HG03280 (cell line): ENCODE measurements around the gene LRRC47.

Experiments used
- ATAC-seq: cut with Tn5 transposase; IDR thresholded peaks from one replicate; pipeline ENCODE4 v1.9.1; 2021; ENCODE audit warnings: mild to moderate bottlenecking, moderate library complexity; ENCODE audit not compliant: unreplicated experiment

The LRRC47 gene

DNA sequence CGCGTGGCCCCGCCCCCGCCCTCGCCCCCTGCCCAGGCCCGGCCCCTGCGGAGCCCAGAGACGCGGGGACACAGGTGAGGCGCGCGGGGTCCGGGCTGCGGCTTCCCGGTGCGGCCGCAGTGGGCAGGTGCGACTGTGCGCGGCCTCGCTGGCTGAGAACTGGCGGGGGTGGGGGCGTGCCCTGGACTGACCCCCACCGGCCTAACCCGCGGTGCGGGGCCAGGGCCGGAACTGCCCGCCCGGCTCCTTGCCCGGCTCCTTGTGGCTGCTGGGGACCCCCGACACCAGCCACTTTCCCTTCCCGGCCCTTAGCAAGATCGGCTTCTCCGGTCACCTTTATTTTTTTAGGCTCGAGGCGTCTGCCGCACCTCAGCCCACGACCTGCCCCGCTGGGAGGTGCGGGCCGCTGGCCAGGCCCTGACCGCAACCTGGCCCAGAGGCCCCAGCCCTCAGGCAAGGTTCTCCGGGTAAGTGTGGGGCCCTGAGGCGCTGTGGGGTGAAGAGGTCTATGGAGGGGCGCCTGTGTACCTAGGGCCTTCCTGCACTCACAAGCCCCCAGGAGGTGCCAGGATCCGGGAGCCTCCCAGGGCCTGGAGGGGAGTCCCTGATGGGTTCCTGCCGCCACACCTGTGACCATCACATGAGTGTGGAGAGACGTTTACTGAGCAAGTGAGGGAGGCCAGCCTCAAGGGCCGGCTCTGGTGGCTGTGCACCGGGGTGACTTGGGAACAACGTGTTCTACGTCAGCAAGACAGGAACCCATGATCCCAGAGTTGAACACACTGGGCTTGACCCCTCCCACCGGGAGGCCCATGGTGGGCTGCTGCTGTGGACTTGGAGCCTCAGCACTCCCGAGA lies 23.4 kb downstream of the LRRC47 start, which contains the start of gene SMIM1:
Gene SMIM1 (plus strand): TSS at position 35 of the 857 bp plus-strand sequence. CDS start 2,625 bp downstream, outside the sequence.
- ATAC-seq: no peak

DNA sequence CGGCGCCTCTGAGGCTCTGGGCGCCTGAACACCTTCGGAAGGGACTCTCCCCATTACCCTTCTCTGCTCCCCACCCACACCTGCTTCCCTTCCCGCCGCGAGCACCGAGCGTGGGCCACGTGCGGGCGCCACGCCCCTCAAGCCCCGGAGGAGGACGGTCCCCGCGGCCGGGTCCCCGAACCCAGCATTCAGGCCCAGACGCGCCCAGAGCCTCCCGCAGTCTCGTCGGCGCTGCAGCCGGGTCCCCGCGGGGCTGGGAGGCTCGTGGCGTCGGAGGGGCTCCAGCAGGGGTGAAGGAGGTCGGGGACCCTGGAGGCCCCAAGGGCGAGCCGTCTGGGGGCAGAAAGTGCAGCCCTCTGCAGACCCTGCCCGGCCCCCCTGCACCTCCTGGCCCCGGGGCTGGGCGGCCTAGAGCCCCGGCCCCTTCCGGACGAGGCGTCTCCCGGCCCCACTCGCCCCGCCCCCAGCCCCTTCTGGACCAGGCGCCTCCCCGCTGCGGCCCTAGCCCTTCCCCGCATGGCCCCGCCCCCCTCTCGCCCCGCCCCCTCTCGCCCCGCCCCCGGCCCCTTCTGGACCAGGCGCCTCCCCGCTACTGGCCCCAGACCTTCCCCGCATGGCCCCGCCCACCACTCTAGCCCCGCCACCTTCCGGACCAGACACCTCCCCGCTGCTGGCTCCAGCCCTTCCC lies 24.1 kb downstream of the LRRC47 start:
- ATAC-seq: peak; percentile 71

DNA sequence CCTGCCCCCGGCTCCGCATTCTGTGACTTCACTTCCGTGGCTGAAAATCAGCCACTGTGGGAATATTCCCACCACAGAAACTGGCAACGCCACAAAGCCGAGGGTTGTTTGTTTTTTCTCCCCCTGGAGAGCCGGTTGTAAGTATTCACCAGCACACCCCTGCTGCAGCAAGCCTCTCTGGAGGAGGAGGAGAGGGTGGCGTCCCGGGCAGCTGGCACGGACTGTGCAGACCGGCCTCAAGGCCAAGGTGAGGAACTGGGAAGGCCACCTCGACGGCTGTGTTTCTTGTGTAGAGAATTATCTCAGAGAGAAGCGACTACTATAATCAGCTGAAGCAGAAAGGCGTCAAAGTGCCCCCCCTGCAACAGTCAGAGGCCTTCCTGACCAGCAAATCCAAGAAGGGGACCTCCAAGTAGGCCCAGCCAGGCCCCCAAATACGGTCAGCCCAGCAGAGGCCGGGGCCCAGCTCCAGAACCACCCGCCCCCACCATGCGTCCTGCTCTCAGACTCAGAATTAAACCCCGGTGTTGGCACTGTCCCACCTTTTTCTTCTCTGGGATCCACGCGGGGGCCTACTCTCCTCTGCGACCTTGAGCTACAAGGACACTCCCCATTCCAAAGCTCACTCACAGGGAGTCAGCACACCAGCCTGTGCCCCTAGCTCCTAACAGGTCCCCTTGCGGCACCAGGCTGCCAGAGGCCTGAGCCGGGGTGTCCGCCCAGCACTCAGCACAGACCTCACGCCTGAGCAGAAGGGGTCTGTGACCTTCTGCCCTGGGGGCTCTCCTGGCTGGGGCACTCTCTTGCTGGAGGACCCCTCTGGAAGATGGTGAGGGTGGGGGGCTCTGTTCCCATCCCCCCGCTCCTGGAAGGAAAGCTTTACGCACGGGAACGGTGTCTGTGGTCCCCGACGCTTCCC lies 24.9 kb downstream of the LRRC47 start:
- ATAC-seq: no peak

DNA sequence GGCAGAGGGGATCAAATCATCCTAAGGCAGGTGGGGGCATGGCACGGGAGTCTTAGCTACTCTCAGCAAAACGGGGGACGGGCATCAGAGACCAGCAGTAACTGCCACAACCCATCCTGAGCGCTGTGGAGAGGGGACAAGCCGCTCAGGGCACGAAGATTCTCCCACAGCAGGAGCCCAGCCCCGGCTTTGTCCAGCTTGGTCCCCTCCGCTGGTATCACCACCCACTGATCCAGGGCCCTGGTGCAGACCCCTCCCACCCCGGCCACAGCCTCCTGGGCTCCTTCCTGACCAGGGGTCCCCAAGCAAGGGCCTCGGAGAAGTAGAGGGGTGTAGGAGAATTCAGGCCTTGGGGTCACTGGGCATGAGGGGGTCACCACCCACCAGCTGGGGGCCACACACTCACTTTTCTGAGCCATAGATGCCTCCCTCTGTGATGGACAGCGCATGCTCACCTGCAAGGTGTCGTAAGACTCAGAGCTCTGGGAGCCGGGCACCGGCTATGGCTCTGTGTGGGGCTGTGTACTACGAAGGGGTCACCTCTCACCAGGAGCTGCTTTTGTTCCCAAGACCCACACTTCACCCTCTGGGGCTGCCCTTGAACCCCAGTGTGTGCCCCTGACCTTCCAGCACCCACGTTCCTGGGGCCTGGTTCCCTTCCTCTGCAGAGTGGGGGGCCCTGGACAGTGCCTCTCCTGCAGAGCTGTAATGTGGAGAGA lies 26.1 kb downstream of the LRRC47 start:
- ATAC-seq: no peak

DNA sequence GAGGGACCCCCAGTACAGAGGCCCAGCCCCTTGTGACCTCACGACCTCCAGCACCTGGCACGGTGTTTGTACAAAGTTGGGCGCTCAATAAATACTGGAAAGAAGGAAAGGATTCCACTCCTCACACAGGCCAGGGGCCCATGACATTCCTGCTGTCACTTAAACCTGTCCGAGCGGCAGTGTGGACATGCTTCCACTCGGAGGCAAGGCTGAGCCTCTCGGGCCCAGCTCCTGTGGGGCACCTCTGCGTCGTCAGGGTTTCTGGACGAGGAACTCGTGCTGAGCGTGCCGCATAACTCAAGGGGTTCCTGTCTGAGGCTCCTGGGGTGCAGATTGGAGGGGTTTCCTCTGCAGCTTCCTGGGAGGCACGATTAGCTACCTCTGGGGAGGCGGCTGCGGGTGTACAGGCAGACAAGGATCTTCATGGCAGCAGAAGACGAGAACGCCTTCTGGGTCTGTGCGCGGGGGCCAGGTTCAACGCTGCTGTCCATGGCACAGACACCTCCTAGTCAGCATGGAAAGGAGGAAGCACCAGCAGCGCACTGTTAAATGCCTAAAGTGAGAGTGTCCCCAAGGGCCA lies 27.4 kb downstream of the LRRC47 start:
- no peak for ATAC-seq

DNA sequence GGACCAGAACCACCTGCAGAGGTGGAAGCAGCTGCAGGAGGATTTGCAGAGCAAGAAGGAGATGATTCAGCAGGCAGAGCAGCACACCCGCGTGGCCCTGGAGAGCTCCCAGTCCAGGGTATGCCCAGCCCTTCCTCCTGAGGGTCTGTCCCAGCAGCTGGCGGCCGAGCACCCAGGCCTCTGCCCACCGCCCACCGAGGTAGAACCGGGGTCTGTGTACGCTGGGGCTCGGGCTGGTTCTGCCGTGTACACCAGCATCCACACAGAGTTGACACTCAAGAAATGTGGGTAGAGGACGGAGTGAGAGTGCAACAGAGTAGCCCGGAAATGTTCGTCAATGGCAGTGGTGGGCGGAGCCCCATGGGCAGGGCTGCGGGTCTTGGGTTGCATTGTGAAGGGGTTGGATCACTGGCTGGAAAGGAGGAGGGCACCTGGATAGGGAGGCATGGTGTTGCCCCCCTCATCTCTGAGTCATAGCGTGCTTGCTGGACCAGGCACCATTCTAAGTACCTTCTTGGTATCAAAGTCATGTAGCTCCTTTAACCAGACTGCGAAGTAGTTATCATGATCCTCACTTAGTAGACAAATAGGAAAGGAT lies 28.9 kb downstream of the LRRC47 start:
- no peak for ATAC-seq

DNA sequence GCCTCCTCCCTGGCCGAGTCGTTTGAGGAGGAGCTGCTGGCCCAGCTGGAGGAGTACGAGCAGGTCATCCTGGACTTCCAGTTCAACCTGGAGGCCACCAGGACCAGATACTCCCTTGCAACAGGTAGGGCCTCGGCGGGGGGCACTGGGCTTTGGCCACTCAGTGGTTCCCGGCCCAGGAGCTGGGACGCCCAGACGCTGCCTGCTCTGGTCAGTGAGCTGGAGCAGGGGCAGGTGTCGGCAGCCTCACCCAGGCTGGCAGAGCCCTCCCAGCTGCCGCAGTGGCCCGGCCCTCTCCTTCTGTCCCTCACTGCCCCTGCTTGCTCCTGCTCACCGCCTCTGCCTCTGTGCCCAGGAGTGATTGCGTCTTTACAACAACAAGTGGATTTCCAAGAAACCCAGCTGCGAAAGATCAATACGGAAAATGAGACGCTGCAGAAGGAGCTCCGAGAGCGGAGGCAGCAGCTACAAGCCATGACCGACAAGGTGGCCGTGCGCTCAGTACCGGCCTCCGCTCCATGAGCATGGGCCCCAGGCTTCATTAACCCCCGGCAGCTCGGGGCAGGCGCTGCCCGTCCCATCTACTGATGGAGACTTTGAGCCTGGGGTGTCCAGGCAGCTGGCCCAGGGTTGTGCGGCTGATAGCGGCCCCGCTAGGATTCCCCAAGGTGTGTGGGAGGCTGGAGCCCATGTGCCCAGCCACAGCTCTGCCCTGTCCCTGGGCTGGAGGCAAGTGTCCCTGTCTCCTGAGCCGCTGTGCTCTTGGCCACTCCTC lies 32.8 kb downstream of the LRRC47 start:
- no peak for ATAC-seq

DNA sequence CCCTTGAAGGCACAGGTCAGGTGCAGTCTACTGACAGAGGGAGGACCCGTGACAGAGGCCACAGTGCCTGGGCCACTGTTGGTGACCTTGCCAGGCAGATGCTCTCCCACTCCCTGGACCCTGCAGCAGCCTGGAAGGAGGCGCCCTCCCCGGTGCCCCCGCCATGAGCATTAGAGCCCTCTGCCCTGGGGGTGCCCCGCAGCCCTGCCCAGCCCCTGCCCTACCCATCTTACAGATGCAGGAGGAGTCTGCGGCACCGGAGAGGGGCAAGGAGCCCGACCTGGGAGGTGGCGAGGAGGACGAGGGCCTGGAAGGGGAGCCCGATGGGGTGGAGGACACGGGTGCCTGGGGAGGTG lies 33.4 kb downstream of the LRRC47 start:
- ATAC-seq: no peak

DNA sequence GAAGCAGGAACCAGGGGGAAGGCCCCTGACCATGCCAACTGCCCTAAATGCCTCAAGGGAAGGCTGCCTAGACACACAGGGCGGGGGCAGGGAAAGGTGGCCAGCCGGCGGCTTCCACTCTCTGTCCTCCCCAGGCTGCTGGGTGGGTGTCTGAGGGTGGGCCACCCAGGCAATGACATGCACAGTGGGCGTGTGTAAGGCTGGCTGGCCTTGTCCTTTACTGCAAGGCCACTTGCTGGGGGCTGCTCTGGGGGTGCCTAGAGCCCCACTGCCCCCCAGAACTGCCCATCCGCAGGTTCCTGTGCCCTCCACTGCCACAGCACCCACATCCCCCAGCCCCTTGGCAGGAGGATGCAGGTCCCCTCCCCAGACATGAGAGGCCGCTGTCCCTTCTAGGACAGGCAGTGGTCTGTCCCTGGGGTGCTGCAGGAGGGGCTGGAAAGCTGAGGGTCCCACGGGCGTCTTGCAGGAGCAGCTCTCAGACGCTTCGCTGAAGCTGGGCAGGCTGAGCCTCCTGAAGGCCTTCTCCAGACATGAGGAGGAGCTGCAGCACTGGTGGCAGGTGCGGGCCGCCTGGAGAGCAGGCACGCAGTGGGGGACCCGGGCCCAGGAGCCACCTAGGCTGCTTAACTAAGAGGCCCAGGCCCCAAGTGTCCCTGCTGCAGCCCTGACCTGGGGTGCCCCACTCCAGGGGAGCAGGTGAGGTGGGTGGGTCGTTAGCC lies 34.0 kb downstream of the LRRC47 start:
- no peak for ATAC-seq

DNA sequence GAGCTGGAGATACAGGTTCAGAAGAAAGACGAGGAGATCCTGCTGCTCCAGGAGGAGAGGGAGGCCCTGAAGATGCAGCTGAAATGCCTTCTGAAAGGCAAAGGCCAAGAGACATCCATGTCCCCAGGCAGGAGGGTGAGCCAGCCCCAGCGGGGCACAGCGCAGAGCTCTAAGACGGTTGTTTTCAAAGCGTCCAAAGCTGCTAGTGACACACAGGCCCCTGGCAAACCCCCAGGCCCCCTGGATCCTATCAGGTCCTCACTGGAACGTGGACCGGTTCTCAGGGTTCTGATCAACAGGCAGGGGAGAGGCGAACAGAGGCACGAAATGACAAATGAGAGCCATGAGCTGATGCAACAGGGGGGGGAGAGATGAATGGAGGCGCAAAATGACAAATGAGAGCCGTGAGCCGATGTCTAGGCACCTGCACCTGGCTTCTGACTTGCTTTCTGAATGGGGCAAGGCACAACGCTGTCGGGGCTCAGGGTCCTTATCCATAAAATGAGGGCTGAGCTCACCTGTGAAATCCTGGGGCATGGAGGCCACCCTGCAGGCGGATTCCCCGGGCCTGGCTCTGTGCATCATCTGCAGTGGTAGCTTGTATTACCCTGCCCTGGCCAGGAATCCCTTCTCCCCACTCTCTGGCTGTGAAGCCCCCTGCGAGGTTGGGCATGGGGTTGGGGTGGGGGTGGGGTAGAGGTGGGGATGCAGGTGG lies 34.8 kb downstream of the LRRC47 start:
- ATAC-seq: no peak

DNA sequence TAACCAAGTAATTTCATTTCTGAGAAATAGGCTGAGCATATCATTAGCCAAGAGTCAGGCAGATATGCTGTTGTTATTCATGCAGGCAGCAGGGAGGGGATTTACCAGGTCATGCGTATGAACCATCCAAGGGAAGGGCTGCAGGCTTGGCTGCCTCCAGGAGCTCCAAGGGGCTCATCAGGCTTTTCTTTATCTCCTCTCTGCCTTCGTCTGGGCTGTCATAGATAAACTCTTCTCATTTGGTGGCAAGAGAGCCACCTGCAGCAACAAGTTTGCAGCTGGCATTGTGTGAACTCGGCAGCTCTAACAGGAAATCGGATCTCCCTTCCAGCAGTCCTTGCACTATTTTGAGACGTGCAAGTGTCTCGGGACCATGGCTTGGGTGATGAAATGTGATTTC lies 36.5 kb downstream of the LRRC47 start:
- ATAC-seq: no peak

DNA sequence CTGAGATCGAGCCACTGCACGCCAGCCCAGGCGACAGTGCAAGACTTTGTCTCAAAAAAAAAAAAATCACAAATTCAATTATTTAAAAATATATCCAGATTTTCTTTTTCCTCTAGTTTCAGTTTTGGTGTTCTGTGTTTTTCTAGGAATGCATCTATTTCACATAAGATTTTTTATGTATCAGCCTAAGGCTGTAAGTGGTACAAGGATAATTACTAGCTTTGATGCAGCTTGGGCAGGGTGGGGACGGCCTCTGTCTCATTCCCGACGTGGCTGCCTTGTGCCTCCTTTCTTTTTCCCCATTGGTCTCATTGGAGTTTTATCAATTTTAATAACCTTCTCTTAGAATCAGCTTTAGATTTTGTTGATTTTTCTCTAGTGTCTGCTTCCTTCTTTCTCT lies 37.1 kb downstream of the LRRC47 start:
- ATAC-seq: no peak

DNA sequence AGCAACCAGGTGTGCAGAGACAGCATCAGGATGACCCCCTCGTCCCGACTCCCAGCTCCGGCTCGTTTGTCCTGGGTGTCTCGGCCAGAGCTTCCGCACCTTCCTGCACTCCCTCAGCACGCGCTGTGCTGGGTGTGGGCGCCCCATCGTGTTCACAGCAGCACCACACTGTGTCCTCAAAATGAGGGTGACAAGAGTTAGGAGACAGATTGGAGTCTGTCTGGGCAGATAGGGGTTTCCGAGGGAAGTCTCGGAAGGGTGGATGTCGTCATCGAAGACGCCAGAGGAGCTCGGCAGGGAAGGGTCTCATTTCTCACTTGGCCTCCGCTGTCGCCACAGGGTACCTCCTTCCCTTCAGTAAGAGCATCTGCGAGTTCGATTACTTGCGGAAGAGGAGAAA lies 39.9 kb downstream of the LRRC47 start:
- ATAC-seq: no peak

DNA sequence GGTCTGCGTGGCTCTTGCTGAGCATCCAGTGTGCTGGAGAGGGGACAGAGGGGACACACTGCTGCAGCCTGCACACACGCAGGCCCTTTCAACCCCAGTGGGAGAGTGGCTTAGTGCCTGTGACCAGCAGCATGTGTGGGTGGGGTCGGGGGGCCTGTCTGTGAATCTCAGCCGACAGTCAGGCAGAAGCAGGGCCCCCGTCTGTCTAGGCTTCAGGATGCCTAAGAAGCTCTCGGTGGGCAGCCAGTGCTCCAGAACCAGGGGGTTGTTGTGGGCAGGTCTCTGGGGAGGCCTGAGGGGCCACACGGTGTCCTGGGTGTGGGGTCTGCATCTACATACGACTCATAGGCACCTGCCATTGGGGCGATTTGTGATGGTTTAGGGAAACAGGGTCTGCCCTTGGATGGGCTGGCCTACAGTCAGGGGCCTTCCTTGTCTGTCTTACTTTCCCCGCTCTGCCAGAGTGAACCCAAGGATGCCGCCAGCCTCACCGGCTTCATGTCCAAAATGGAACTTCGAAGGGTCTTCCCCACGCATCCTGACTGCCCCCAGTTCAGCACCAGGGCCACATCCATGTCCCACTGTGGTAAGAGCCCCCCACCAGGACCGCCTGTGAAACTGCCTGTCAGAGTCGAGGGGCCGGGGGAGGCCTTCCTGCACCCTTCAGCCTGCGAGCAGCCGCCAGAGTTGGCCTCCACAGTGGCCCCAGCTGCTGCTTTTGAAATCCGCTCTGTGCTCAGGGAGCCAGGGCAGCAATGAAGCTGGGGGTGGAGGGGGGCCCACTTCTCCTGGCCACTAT lies 42.4 kb downstream of the LRRC47 start:
- ATAC-seq: no peak

DNA sequence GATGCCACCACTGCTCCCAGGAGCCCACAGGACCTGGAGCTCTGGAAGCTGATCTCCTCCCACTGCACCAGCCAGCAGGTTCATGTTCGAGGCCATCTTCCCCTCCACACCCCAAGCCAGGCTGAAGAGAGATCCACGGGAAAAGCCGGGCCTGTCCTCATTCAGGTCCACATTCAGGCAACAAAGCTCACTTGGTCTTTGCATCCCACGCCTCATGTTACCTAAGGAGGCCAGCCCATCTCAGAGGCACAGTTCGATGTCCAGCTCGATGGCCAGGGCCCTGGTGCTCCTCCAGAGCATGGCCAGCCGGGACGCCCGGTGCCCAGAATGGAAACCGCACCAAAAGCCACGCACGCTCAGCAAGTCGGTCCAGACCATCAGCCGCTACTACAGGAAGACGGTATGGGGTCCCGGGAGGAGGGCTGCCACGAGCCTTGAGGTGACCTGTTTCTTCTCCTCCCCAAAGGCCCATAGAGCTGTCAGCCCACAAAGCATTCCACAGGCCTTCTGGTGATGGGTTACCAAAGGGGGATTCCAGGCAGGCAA lies 43.8 kb downstream of the LRRC47 start, which contains the start of gene CCDC27:
Gene CCDC27 (plus strand): TSS at position 51 of the 546 bp plus-strand sequence. CDS start 32 bp downstream, at position 83.
- ATAC-seq: no peak

DNA sequence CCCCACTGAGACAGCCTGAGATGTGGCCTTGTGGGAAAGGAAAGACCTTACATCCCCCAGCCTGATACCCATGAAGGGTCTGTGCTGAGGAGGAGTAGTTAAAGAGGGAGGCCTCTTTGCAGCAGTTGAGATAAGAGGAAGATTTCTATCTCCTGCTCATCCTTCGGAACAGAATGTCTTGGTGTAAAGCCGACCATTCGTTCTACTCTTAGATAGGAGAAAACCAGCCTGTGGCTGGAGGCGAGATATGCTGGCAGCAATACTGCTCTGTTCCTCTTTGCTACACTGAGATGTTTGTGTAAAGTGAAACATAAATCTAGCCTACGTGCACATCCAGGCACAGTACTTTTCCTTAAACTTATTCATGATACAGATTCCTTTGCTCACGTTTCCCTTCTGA lies 45.6 kb downstream of the LRRC47 start:
- ATAC-seq: no peak

DNA sequence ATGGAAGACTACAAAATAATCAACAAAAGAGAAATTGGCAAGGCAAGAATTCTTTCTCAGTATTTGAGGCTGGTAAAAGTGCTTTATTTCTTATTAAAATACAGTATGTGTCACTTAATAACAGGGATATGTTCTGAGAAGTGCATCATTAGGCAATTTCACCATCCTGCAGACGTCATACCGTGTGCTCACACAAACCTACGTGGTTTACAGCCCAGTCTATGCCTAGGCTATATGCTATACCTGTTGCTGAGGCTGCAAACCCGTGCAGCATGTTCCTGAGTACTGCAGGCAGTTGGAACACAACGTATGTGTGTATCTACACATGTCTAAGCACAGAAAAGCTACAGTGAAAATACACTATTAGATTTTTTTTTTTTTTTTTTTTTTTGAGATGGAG lies 46.8 kb downstream of the LRRC47 start:
- ATAC-seq: no peak
